NCI-H2029 (cell line): ENCODE measurements around the gene HPS1.
"Not testable (repeated sequence)": the region's sequence is repeated elsewhere in the genome, so short reads cannot be mapped to it uniquely, and the experiment has no call there.

Experiments
- DNase-seq: peaks from one replicate; lab custom pipeline; 2025; lab: John Stamatoyannopoulos, UW

Gene HPS1

GRCh38 chr10:98388101-98388655 lies 58.6 kb downstream of the HPS1 start:
- DNase-seq, result no peak

GRCh38 chr10:98384531-98385133 lies 62.1 kb downstream of the HPS1 start:
- DNase-seq, result no peak

- no peak for DNase-seq
These were observed 62.9 kb downstream of the HPS1 start for GRCh38 chr10:98383869-98384268.

- DNase-seq, result not testable (repeated sequence)
These were observed 63.5 kb downstream of the HPS1 start for GRCh38 chr10:98383134-98383667.

GRCh38 chr10:98382691-98383101 lies 64.0 kb downstream of the HPS1 start:
- no peak for DNase-seq

- DNase-seq, result no peak
These were observed 66.0 kb downstream of the HPS1 start for GRCh38 chr10:98380493-98381339.

- DNase-seq, result no peak
These were observed 68.0 kb downstream of the HPS1 start for GRCh38 chr10:98378722-98379121.

GRCh38 chr10:98377536-98377935 lies 69.2 kb downstream of the HPS1 start:
- DNase-seq, result no peak

GRCh38 chr10:98377001-98377400 lies 69.7 kb downstream of the HPS1 start:
- no peak for DNase-seq

- DNase-seq, result no peak
These were observed 70.2 kb downstream of the HPS1 start for GRCh38 chr10:98376485-98376884.

GRCh38 chr10:98374217-98374985 lies 72.3 kb downstream of the HPS1 start:
- DNase-seq, result peak; percentile 18

GRCh38 chr10:98373260-98374040 lies 73.3 kb downstream of the HPS1 start:
- no peak for DNase-seq

GRCh38 chr10:98370831-98371820 lies 75.6 kb downstream of the HPS1 start:
- no peak for DNase-seq

- DNase-seq, result no peak
These were observed 76.9 kb downstream of the HPS1 start for GRCh38 chr10:98369801-98370200.

- DNase-seq, result no peak
These were observed 78.1 kb downstream of the HPS1 start for GRCh38 chr10:98368644-98369043.

GRCh38 chr10:98367604-98368451 lies 78.9 kb downstream of the HPS1 start:
- DNase-seq, result no peak
